Spleen (tissue), 11 donors: ENCODE results near the gene GALNT11. TPM values are rescaled to one million over a fixed set of nuclear protein-coding genes. Genes with fewer than 3 reads are reported as not detected.
A peak's percentile ranks its signal among the peaks of the same experiment; 100 is the strongest.

Experiments
- DNase-seq: peaks from one replicate; pipeline ENCODE4 v3.0.0-alpha.2; 2020
- H3K27ac ChIP-seq, 8 donors: fragments of 200-600 bp; sonication (generic) in 7 of 8; 1 replicate in 4 of 8; 2 replicates in 4 of 8; pipeline versions ENCODE4 v1.5.0 to v1.8.0; 2016 to 2021; ENCODE audit warnings: inconsistent platforms in 4 of 8, mild to moderate bottlenecking in 4 of 8, moderate library complexity in 1 of 8
- H3K27me3 ChIP-seq, 7 donors: fragments of 200-600 bp; sonication (generic) in 6 of 7; replicated peaks in 1 of 7; 1 replicate in 4 of 7; 2 replicates in 3 of 7; pipeline versions ENCODE4 v1.5.0 to v1.8.0; 2016 to 2021; ENCODE audit warnings: inconsistent platforms in 3 of 7, mild to moderate bottlenecking in 1 of 7
- H3K36me3 ChIP-seq, 6 donors: fragments of 200-600 bp; sonication (generic) in 5 of 6; 1 replicate in 4 of 6; 2 replicates in 2 of 6; pipeline versions ENCODE4 v1.5.0 to v1.8.0; 2016 to 2021; ENCODE audit warnings: inconsistent platforms in 2 of 6
- H3K4me1 ChIP-seq, 6 donors: fragments of 200-600 bp; sonication (generic) in 5 of 6; 1 replicate in 3 of 6; 2 replicates in 3 of 6; pipeline versions ENCODE4 v1.5.0 to v1.8.0; 2016 to 2021; ENCODE audit warnings: inconsistent platforms in 3 of 6
- H3K4me3 ChIP-seq, 8 donors: fragments of 200-600 bp; sonication (generic) in 7 of 8; 1 replicate in 4 of 8; 2 replicates in 4 of 8; pipeline versions ENCODE4 v1.5.0 to v1.8.0; 2016 to 2021; ENCODE audit warnings: inconsistent platforms in 4 of 8, mild to moderate bottlenecking in 4 of 8, moderate library complexity in 2 of 8
- H3K9me3 ChIP-seq, 8 donors: fragments of 200-600 bp; sonication (generic) in 7 of 8; 1 replicate in 4 of 8; 2 replicates in 4 of 8; pipeline versions ENCODE4 v1.5.0 to v1.8.0; 2016 to 2021; ENCODE audit warnings: inconsistent platforms in 4 of 8
- POLR2A ChIP-seq, 3 donors: fragments of 450-650 bp; IDR thresholded peaks; one replicate each; pipeline ENCODE4 v1.5.1; 2017; ENCODE audit warnings: antibody characterized with exemption in 3 of 3, mild to moderate bottlenecking in 1 of 3
- POLR2AphosphoS5 ChIP-seq, 3 donors: sonication (generic); formaldehyde crosslinking; IDR thresholded peaks; one replicate each; pipeline ENCODE4 v1.5.1; 2017; ENCODE audit warnings: antibody characterized with exemption in 3 of 3
- WGBS, 5 donors: extraction: QIAGEN DNeasy Blood & Tissue Kit in 3 of 5; methylation state at CpG; one replicate each; pipeline versions ENCODE4 v1.1.5 to v1.1.7; 2013 to 2018; 5-methylcytosine and 5-hydroxymethylcytosine counted together
- intact Hi-C: fragments of 100-400 bp; cut with DNase I; formaldehyde crosslinking; loops from one replicate; pipeline ENCODE4 v1.15.0; 2023; ENCODE audit warnings: low total_unique reads
- polyA plus RNA-seq, 3 donors: library from polyadenylated mRNA; stranded (reverse); fragments of 200-250 nt; gene quantifications; one replicate each; pipeline ENCODE4 v1.2.1, GENCODE V29; 2013
- total RNA-seq, 7 donors: library from RNA; depleted of rRNA in 3 of 7; stranded (reverse); fragments of >200 nt in 3 of 7; fragmentation: NEBNext Ultra II Directional in 4 of 7; extraction: Animal tissue kit (Norgen Biotek cat#: 25700) in 4 of 7; gene quantifications; one replicate each; pipeline versions ENCODE4 v1.1.0 to v1.2.1, GENCODE V29; 2016 to 2021
- TF ChIP-seq, protein P1 (sequence below), 11 experiments: fragments of 200-600 bp in 7 of 11; fragments of 450-650 bp in 4 of 11; sonication (generic) in 4 of 11; IDR thresholded peaks in 8 of 11; conservative IDR thresholded peaks in 3 of 11; 1 replicate in 7 of 11; 2 replicates in 4 of 11; pipeline versions ENCODE4 v1.4.0 to v1.8.0; 2016 to 2021; ENCODE audit warnings: antibody characterized with exemption in 11 of 11, inconsistent platforms in 4 of 11, mild to moderate bottlenecking in 1 of 11
- donor health status: healthy with polysubstance abuse.
- donor health status: DM: no; HTN: no; CAD: no; lungs with moderate emphysema.
- donor health status: DM: no; HTN: no; CAD: no.
- donor health status: Bipolar disorder and iron deficiency.
- donor health status: healthy.
- donor health status: DM: no; HTN: no; CAD: no.
- donor health status: DM: yes; HTN: yes; CAD: no.

Gene GALNT11
- total and polyA plus RNA-seq, 10 donors = 9.7 to 46.0 (median 29.0) TPM

DNA sequence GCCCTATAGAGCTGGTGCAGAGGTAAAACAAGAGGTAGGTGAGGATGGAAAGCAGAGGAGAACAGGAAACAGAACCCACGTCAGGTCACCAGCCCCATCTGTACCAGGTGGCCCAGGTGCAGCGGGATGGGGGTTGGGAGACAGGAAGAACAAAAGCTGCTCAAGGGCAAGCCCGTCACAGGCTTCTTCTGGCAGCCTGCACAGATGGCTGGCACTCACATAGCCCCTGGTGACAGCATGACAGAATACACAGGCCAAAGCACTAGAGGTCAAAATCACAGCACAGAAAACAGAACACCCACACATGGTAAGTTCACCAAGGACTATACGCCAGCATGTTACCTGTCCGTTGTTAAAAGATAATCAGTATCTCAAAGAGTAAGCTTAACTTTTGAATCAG lies 126.8 kb downstream of the GALNT11 start:
- no peaks in the 10 kb centered on the region for H3K9me3 ChIP-seq
- 80 to 88% (median 84%) methylated on average over 5 of the region's 5 CpGs for WGBS, 5 donors
- peak overlapping the region in 1 of 8 donors; percentile 17 for H3K27ac ChIP-seq
- no peaks in the 10 kb centered on the region for H3K4me1 ChIP-seq
- no peaks in the 10 kb centered on the region for H3K27me3 ChIP-seq
- H3K36me3 ChIP-seq = peaks cover 0 to 100% (median 91%) of the 10 kb centered on the region in 6 donors
- no peak overlapping the region for H3K4me3 ChIP-seq
- intact Hi-C loops = no loop called here
- no peak for DNase-seq
- no peak for TF ChIP-seq POLR2AphosphoS5 (IDR thresholded peaks at IDR 0.05)
- TF ChIP-seq, protein P1, sequence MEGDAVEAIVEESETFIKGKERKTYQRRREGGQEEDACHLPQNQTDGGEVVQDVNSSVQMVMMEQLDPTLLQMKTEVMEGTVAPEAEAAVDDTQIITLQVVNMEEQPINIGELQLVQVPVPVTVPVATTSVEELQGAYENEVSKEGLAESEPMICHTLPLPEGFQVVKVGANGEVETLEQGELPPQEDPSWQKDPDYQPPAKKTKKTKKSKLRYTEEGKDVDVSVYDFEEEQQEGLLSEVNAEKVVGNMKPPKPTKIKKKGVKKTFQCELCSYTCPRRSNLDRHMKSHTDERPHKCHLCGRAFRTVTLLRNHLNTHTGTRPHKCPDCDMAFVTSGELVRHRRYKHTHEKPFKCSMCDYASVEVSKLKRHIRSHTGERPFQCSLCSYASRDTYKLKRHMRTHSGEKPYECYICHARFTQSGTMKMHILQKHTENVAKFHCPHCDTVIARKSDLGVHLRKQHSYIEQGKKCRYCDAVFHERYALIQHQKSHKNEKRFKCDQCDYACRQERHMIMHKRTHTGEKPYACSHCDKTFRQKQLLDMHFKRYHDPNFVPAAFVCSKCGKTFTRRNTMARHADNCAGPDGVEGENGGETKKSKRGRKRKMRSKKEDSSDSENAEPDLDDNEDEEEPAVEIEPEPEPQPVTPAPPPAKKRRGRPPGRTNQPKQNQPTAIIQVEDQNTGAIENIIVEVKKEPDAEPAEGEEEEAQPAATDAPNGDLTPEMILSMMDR (IDR thresholded peaks at IDR 0.05 in 8 of 11, conservative IDR thresholded peaks at IDR 0.05 in 3 of 11) = no peak
- TF ChIP-seq POLR2A (IDR thresholded peaks at IDR 0.05) = no peak

DNA sequence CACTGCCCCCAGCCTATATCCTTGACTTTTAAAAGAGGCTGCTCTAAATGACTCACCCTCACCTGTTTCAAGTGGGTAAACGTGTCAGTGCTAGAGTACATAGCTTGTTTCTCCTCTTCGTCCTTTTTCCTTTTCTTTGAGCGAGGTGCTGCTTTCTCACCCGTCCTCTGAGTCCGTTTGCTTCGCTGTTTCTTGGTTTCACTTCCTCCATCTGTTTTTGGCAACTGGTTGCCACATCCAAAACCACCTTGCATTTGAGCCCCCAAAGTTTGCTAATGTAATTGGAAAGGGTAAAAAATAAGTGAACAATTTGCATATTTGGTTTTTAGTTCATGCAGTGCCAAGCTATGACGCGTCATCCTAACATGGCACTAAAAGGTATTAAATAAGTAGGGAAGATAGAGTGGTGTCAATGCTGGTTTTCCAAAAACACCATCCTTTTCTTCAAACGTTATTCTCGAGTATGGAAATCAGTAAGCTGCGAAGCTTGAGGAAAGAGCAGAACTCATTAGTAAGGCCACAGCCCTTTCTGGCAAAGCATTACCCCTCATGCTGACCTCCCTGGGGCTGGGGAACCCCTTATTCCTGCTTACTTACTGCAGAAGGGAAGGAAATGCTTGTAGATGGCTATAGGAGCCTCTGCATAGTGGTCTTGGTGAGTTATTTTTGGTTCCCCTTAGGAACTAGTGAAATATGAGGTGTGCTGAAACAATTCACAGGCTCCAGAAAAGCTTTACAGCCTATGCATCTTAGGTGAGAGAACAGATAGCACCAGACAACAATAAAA lies 133.5 kb downstream of the GALNT11 start:
- 42 to 60% (median 51%) methylated on average over 11 of the region's 11 CpGs for WGBS, 5 donors
- peaks cover 6 to 100% (median 69%) of the 10 kb centered on the region in 6 donors for H3K36me3 ChIP-seq

GRCh38 chr7:152161171-152161570 lies 135.7 kb downstream of the GALNT11 start:
- Histone ChIP-seq H3K9me3 (no peaks in the 10 kb centered on the region), H3K4me3 (no peak overlapping the region), H3K27me3 (no peaks in the 10 kb centered on the region), H3K36me3 (peaks cover 6 to 100% (median 63%) of the 10 kb centered on the region in 6 donors), H3K27ac (no peak overlapping the region), H3K4me1 (peaks cover 3 to 26% (median 12%) of the 10 kb centered on the region in 6 donors)
- TF ChIP-seq POLR2A (IDR thresholded peaks at IDR 0.05) = no peak
- TF ChIP-seq, protein P1 (IDR thresholded peaks at IDR 0.05 in 8 of 11, conservative IDR thresholded peaks at IDR 0.05 in 3 of 11) = no peak
- no peak for DNase-seq
- intact Hi-C loops = no loop called here

More for the DNA sequence above, 133.5 kb downstream of the GALNT11 start:
- no peak overlapping the region for H3K4me3 ChIP-seq
- peak overlapping the region in 7 of 8 donors; percentile 5 to 83 (median 68) for H3K27ac ChIP-seq
- no peak for DNase-seq
- H3K9me3 ChIP-seq = no peaks in the 10 kb centered on the region
- peaks cover 3 to 26% (median 12%) of the 10 kb centered on the region in 6 donors for H3K4me1 ChIP-seq
- no peaks in the 10 kb centered on the region for H3K27me3 ChIP-seq
- TF ChIP-seq POLR2AphosphoS5 (IDR thresholded peaks at IDR 0.05) (peak in 1 of 3 donors; percentile 48), POLR2A (IDR thresholded peaks at IDR 0.05) (no peak)
- TF ChIP-seq, protein P1 (IDR thresholded peaks at IDR 0.05 in 8 of 11, conservative IDR thresholded peaks at IDR 0.05 in 3 of 11) = no peak
- intact Hi-C loops = no loop called here

DNA sequence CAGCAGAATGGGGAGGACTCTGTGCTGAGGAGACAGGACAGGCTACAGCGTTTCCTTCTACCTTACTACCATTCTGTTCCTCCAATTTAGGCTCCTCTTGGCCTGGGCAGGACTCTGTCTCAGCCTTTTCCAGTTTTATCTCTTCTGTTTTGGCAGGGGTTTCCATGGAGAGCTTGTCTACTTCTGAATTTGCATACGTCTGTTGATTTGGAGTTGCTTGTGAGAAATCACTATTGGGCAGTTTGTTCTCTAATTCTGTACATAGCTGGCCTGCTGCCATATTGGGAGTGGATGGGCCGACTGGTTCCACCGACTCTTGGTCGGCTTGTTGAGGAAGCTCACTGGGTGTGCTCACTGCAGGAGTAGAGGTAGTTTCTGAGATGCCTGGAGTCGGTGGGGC lies 136.8 kb downstream of the GALNT11 start:
- H3K9me3 ChIP-seq = no peaks in the 10 kb centered on the region
- intact Hi-C loops = no loop called here
- TF ChIP-seq, protein P1 (IDR thresholded peaks at IDR 0.05 in 8 of 11, conservative IDR thresholded peaks at IDR 0.05 in 3 of 11) = no peak
- TF ChIP-seq POLR2AphosphoS5 (IDR thresholded peaks at IDR 0.05) (no peak), POLR2A (IDR thresholded peaks at IDR 0.05) (no peak)
- 90 to 95% (median 92%) methylated on average over 6 of the region's 6 CpGs for WGBS, 5 donors
- H3K36me3 ChIP-seq = peaks cover 6 to 100% (median 68%) of the 10 kb centered on the region in 6 donors
- H3K4me1 ChIP-seq = peaks cover 3 to 26% (median 12%) of the 10 kb centered on the region in 6 donors
- H3K4me3 ChIP-seq = no peak overlapping the region
- H3K27ac ChIP-seq = no peak overlapping the region
- no peak for DNase-seq
- H3K27me3 ChIP-seq = no peaks in the 10 kb centered on the region
